ENCODE measurements around the gene ARL2BP. TPM values are rescaled to one million over a fixed set of nuclear protein-coding genes. Genes with fewer than 3 reads are reported as not detected.

The ARL2BP gene
- total RNA-seq, 1 experiment from 2014 or later, result 33.1 TPM

DNA sequence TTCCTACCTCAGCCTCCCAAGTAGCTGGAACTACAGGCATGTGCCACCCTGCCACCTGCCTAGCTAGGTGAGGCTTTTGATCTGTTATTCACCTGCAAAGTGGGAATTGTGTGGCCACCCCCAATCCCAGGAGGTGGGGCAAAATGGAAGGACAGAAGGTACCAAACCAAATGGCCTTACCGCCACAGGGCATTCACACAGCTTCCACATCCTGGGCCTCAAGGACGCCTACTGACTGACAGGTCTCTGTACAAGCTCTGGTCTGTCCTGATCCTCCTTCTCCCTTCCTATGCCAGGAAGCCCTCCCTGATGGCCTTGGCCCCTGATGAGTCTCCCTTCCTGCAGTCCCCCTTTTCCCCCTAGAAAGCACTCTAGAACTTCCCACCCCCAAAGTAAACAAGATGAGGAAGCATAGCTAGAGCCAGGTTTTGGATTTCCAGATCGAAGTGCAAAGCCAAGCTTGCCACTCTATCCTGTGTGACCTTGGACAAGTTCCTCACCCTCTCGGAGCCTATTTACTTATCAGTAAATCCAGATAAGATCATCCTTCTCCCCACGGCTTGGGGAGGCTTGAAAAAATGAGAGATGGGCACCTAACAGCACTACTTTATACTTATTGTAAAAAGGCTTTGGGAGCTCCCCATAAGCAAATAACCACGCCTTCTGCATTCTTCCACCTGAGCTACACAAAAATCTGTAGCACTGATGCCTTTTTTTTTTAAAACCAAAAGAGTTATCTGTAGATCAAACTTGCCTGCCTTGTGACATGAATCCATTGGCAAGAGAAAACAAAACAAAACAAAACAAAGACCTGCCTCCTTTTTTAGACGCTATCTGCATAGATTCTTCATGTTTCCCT lies 35.0 kb downstream of the ARL2BP start:
- no peaks in the 10 kb centered on the region for H3K36me3 ChIP-seq (ENCODE audit: insufficient read depth, low read length, poor library complexity, severe bottlenecking)
- no peak for TF ChIP-seq EZH2 (IDR thresholded peaks at IDR 0.05; ENCODE audit: borderline replicate concordance, low read depth, low read length, poor library complexity, severe bottlenecking)
- TF ChIP-seq, protein P1, sequence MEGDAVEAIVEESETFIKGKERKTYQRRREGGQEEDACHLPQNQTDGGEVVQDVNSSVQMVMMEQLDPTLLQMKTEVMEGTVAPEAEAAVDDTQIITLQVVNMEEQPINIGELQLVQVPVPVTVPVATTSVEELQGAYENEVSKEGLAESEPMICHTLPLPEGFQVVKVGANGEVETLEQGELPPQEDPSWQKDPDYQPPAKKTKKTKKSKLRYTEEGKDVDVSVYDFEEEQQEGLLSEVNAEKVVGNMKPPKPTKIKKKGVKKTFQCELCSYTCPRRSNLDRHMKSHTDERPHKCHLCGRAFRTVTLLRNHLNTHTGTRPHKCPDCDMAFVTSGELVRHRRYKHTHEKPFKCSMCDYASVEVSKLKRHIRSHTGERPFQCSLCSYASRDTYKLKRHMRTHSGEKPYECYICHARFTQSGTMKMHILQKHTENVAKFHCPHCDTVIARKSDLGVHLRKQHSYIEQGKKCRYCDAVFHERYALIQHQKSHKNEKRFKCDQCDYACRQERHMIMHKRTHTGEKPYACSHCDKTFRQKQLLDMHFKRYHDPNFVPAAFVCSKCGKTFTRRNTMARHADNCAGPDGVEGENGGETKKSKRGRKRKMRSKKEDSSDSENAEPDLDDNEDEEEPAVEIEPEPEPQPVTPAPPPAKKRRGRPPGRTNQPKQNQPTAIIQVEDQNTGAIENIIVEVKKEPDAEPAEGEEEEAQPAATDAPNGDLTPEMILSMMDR (conservative IDR thresholded peaks at IDR 0.05; ENCODE audit: low read depth, low read length), result no peak
- no peaks in the 10 kb centered on the region for H3K27me3 ChIP-seq (replicated peaks; ENCODE audit: insufficient read depth, low read depth, low read length, poor library complexity)
- no TSS peak for BruUV-seq (replicated peaks)
- no peak for DNase-seq (ENCODE audit: low spot score)
- CTCF ChIA-PET, result interaction anchor here (0.7 kb wide), 1 partner anchor 195 kb away, joined by 3 read pairs; no protein-coding TSS in a partner anchor
- H3K4me3 ChIP-seq (ENCODE audit: low read depth, low read length, poor library complexity, severe bottlenecking), result no peak overlapping the region
- H3K4me1 ChIP-seq (ENCODE audit: insufficient read depth, low read length, poor library complexity, severe bottlenecking), result no peaks in the 10 kb centered on the region
- POLR2A ChIA-PET (ENCODE audit: low non-redundant PET), result no interaction called here
- no peaks in the 10 kb centered on the region for H3K9me3 ChIP-seq (ENCODE audit: low read depth, low read length, poor library complexity, severe bottlenecking)
- intact Hi-C loops (cut with micrococcal nuclease; ENCODE audit: unreplicated experiment), result no loop called here
- no peak overlapping the region for H3K27ac ChIP-seq (ENCODE audit: low read depth, low read length, poor library complexity, severe bottlenecking)

DNA sequence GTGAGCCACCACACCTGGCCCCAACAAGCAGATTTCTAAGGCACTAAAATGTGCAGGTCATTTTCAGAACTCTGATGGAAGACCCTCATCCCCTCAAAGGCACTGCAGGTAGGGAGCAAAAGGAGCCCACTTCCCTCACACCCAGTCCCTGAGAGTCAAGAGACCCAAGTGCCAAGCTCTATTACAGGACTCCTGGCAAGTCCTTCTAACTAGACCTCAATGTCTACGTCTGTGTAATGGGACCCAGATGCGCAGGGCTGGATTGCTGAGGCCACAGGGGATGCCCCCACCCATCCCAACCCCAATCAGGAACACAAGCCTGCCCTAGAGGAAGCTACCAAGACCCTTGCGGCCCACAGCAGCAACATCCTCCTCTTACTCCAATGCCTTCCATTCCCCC lies 36.7 kb downstream of the ARL2BP start:
- Histone ChIP-seq H3K9me3 (ENCODE audit: low read depth, low read length, poor library complexity, severe bottlenecking) (no peaks in the 10 kb centered on the region), H3K27me3 (replicated peaks; ENCODE audit: insufficient read depth, low read depth, low read length, poor library complexity) (no peaks in the 10 kb centered on the region), H3K36me3 (ENCODE audit: insufficient read depth, low read length, poor library complexity, severe bottlenecking) (no peaks in the 10 kb centered on the region), H3K4me1 (ENCODE audit: insufficient read depth, low read length, poor library complexity, severe bottlenecking) (no peaks in the 10 kb centered on the region), H3K27ac (ENCODE audit: low read depth, low read length, poor library complexity, severe bottlenecking) (no peak overlapping the region), H3K4me3 (ENCODE audit: low read depth, low read length, poor library complexity, severe bottlenecking) (no peak overlapping the region)
- intact Hi-C loops (cut with micrococcal nuclease; ENCODE audit: unreplicated experiment), result no loop called here
- ChIA-PET POLR2A (ENCODE audit: low non-redundant PET) (no interaction called here), CTCF (interaction anchor here (0.6 kb wide), 1 partner anchor 223 kb away, joined by 4 read pairs; no protein-coding TSS in a partner anchor)
- DNase-seq (ENCODE audit: low spot score), result no peak
- TF ChIP-seq, protein P1 (conservative IDR thresholded peaks at IDR 0.05; ENCODE audit: low read depth, low read length), result no peak
- no peak for TF ChIP-seq EZH2 (IDR thresholded peaks at IDR 0.05; ENCODE audit: borderline replicate concordance, low read depth, low read length, poor library complexity, severe bottlenecking)
- no TSS peak for BruUV-seq (replicated peaks)

DNA sequence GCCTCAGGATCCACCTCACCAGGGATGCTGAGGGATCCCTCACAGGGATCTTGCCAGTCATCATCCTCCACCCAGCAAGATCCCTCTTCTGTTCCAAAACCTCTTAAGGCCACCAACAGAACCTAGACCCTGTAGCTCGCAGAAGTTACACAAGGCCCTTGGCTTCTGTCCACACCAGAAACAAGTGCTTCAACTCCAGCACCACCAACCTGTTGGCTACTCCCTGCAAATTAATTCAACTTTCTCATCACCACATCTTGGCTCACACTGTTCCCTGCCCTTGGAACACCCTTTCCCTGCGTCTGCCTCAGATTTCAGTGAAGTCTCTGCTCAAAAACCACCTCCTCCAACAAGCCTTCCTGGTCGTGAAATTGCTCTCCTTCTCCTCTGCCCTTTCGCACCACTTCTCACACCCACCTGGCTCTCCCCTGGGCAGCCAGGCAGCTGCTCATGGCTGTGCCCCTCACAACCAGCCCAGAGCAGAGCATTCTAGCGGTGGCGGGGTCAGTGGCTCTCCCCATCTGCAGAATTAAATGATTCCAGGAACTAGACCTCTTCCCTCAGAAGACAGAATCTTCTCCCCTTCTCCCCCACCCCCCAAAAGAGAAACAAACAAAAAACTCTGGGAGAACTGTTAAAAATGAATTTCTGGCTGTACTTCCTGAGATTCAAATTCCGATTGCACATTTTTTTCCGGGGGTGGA lies 37.6 kb downstream of the ARL2BP start:
- CTCF ChIA-PET, result interaction anchor here (0.6 kb wide), 1 partner anchor 223 kb away, joined by 4 read pairs; no protein-coding TSS in a partner anchor
- POLR2A ChIA-PET (ENCODE audit: low non-redundant PET), result no interaction called here
- no peak for DNase-seq (ENCODE audit: low spot score)
- TF ChIP-seq, protein P1 (conservative IDR thresholded peaks at IDR 0.05; ENCODE audit: low read depth, low read length), result no peak
- no peak for TF ChIP-seq EZH2 (IDR thresholded peaks at IDR 0.05; ENCODE audit: borderline replicate concordance, low read depth, low read length, poor library complexity, severe bottlenecking)
- intact Hi-C loops (cut with micrococcal nuclease; ENCODE audit: unreplicated experiment), result no loop called here
- H3K9me3 ChIP-seq (ENCODE audit: low read depth, low read length, poor library complexity, severe bottlenecking), result no peaks in the 10 kb centered on the region
- H3K4me1 ChIP-seq (ENCODE audit: insufficient read depth, low read length, poor library complexity, severe bottlenecking), result no peaks in the 10 kb centered on the region
- no TSS peak for BruUV-seq (replicated peaks)
- H3K27me3 ChIP-seq (replicated peaks; ENCODE audit: insufficient read depth, low read depth, low read length, poor library complexity), result no peaks in the 10 kb centered on the region
- H3K4me3 ChIP-seq (ENCODE audit: low read depth, low read length, poor library complexity, severe bottlenecking), result no peak overlapping the region
- H3K36me3 ChIP-seq (ENCODE audit: insufficient read depth, low read length, poor library complexity, severe bottlenecking), result no peaks in the 10 kb centered on the region
- no peak overlapping the region for H3K27ac ChIP-seq (ENCODE audit: low read depth, low read length, poor library complexity, severe bottlenecking)
